22Rv1 (cell line): ENCODE data around the gene IL17RB.

Source experiments
- CTCF ChIP-seq: fragments of 450-650 bp; IDR thresholded peaks from 2 replicates; pipeline ENCODE4 v1.5.1; 2017; ENCODE audit warnings: mild to moderate bottlenecking
- ZFX ChIP-seq: fragments of 450-650 bp; IDR thresholded peaks from 2 replicates; pipeline ENCODE4 v1.6.1; 2017; ENCODE audit warnings: antibody characterized with exemption, borderline replicate concordance

GRCh38 chr3:53863145-53863544 lies 16.8 kb downstream of the IL17RB start:
- TF ChIP-seq CTCF: no peak
- TF ChIP-seq ZFX: no peak
